ENCODE measurements around the gene GDA.

The GDA gene

DNA sequence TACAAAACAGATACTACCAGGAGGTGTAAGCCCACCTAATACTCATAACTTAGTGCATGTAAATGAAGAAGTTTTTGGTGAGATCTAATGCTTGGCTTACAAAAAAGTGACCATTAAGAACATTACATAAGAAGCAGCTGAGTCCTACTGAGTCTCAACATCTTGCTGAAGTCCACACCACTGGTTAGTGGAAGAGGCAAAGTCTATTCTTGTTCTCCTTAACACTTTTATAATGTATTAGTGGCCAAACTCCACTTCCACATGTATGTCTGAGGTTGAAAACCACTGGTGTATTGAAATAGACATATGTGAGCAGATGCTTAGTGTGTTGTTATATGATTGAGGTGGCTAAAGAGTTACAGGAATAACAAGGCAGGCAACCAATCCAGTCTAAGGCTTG is 18.9 kb upstream of the GDA start:
- DNase-seq, result no peak
- Histone ChIP-seq H3K14ac (ENCODE audit: low read length in 2 of 2) (no peak overlapping the region), H3K4me1 (ENCODE audit: control insufficient read depth, insufficient read depth, low read depth, low read length) (no peaks in the 10 kb centered on the region), H3K79me1 (replicated peaks; ENCODE audit: low read length, poor library complexity, severe bottlenecking) (no peaks in the 10 kb centered on the region), H3K4me2 (ENCODE audit: low read length, poor library complexity, severe bottlenecking) (no peak overlapping the region), H2BK120ac (ENCODE audit: low read depth, low read length) (no peak overlapping the region), H3K4me3 (ENCODE audit: insufficient read depth in 1 of 2, low read depth in 1 of 2, low read length in 2 of 2) (no peak overlapping the region), H3K27me3 (ENCODE audit: control insufficient read depth in 1 of 2, insufficient read depth in 1 of 2, low read length in 2 of 2) (no peaks in the 10 kb centered on the region), H3K23ac (ENCODE audit: low read length in 2 of 2) (no peak overlapping the region), H4K91ac (ENCODE audit: low read length) (no peak overlapping the region), H4K8ac (ENCODE audit: low read length) (no peak overlapping the region), H2AK5ac (ENCODE audit: low read length, severe bottlenecking) (no peak overlapping the region), H2BK15ac (ENCODE audit: low read depth, poor library complexity, severe bottlenecking) (no peak overlapping the region), H3K9ac (ENCODE audit: low read length) (no peak overlapping the region), H3K4ac (ENCODE audit: low read depth in 1 of 2, low read length in 2 of 2) (no peak overlapping the region), H2BK5ac (ENCODE audit: low read depth, low read length, poor library complexity, severe bottlenecking) (no peak overlapping the region), H2AFZ (ENCODE audit: low read depth, low read length) (no peak overlapping the region), H3K36me3 (ENCODE audit: control insufficient read depth in 1 of 2, insufficient read depth in 2 of 2, low read depth in 1 of 2, low read length in 2 of 2) (no peaks in the 10 kb centered on the region), H3K9me3 (ENCODE audit: control insufficient read depth, low read length) (no peaks in the 10 kb centered on the region), H3K27ac (ENCODE audit: low read length, poor library complexity, severe bottlenecking) (no peak overlapping the region), H2BK12ac (ENCODE audit: low read length in 2 of 2) (no peak overlapping the region), H3K18ac (ENCODE audit: low read depth in 1 of 2, low read length in 2 of 2) (no peak overlapping the region)

DNA sequence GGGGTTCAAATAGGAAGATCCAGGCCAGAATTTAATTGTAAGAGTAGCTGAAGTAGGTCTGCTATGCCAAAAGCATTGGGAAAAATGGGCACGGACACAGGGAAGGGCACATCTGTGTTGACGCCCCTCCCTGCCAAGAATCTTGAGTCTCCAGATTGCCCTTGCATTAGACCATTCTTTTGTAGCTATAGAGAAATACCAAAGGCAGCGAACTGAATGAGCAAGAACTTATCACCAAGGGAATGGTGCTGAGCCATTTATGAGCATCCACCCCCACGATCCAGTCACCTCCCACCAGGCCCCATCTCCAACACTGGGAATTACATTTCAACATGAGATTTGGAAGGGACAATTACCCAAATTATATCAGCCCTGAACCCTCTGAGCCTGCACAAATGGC is 18.0 kb upstream of the GDA start:
- Histone ChIP-seq H2BK15ac (ENCODE audit: low read depth, poor library complexity, severe bottlenecking) (no peak overlapping the region), H3K9ac (ENCODE audit: low read length) (no peak overlapping the region), H2AFZ (ENCODE audit: low read depth, low read length) (no peak overlapping the region), H3K14ac (ENCODE audit: low read length in 2 of 2) (no peak overlapping the region), H3K27ac (ENCODE audit: low read length, poor library complexity, severe bottlenecking) (no peak overlapping the region), H4K91ac (ENCODE audit: low read length) (no peak overlapping the region), H3K4me1 (ENCODE audit: control insufficient read depth, insufficient read depth, low read depth, low read length) (no peaks in the 10 kb centered on the region), H4K8ac (ENCODE audit: low read length) (no peak overlapping the region), H3K4me2 (ENCODE audit: low read length, poor library complexity, severe bottlenecking) (no peak overlapping the region), H2BK12ac (ENCODE audit: low read length in 2 of 2) (no peak overlapping the region), H3K4ac (ENCODE audit: low read depth in 1 of 2, low read length in 2 of 2) (no peak overlapping the region), H3K27me3 (ENCODE audit: control insufficient read depth in 1 of 2, insufficient read depth in 1 of 2, low read length in 2 of 2) (no peaks in the 10 kb centered on the region), H2BK5ac (ENCODE audit: low read depth, low read length, poor library complexity, severe bottlenecking) (no peak overlapping the region), H3K23ac (ENCODE audit: low read length in 2 of 2) (no peak overlapping the region), H3K9me3 (ENCODE audit: control insufficient read depth, low read length) (no peaks in the 10 kb centered on the region), H3K4me3 (ENCODE audit: insufficient read depth in 1 of 2, low read depth in 1 of 2, low read length in 2 of 2) (no peak overlapping the region), H2BK120ac (ENCODE audit: low read depth, low read length) (no peak overlapping the region), H3K36me3 (ENCODE audit: control insufficient read depth in 1 of 2, insufficient read depth in 2 of 2, low read depth in 1 of 2, low read length in 2 of 2) (no peaks in the 10 kb centered on the region), H3K79me1 (replicated peaks; ENCODE audit: low read length, poor library complexity, severe bottlenecking) (no peaks in the 10 kb centered on the region), H3K18ac (ENCODE audit: low read depth in 1 of 2, low read length in 2 of 2) (no peak overlapping the region), H2AK5ac (ENCODE audit: low read length, severe bottlenecking) (no peak overlapping the region)
- 66% methylated on average over 4 of the region's 4 CpGs for WGBS
- DNase-seq, result no peak

DNA sequence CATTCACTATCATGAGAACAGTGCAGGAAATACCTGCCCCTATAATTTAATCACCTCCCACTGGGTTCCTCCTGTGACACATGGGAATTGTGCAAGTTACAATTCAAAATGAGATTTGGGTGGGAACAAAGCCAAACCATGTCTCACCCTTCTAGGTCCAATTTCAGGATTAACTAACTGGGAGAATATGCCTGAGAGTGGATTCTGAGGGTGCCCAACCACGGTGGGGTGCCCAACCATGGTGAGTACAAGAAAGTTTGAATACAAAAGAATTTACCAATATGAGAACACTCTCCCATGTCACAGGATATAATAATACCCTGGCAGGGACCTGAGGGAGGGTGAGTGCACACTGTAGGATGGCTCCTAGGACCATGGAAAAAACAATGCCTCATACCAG is 17.2 kb upstream of the GDA start:
- H2BK12ac ChIP-seq (ENCODE audit: low read length in 2 of 2), result no peak overlapping the region
- no peak overlapping the region for H3K23ac ChIP-seq (ENCODE audit: low read length in 2 of 2)
- H3K4me2 ChIP-seq (ENCODE audit: low read length, poor library complexity, severe bottlenecking), result no peak overlapping the region
- H3K4me1 ChIP-seq (ENCODE audit: control insufficient read depth, insufficient read depth, low read depth, low read length), result no peaks in the 10 kb centered on the region
- no peak overlapping the region for H3K4me3 ChIP-seq (ENCODE audit: insufficient read depth in 1 of 2, low read depth in 1 of 2, low read length in 2 of 2)
- H2BK5ac ChIP-seq (ENCODE audit: low read depth, low read length, poor library complexity, severe bottlenecking), result no peak overlapping the region
- H3K9ac ChIP-seq (ENCODE audit: low read length), result no peak overlapping the region
- no peak overlapping the region for H4K91ac ChIP-seq (ENCODE audit: low read length)
- H4K8ac ChIP-seq (ENCODE audit: low read length), result no peak overlapping the region
- no peak overlapping the region for H2BK120ac ChIP-seq (ENCODE audit: low read depth, low read length)
- no peak overlapping the region for H3K14ac ChIP-seq (ENCODE audit: low read length in 2 of 2)
- DNase-seq, result no peak
- no CpG with 5 or more reads among the region's 1 CpG for WGBS
- H3K18ac ChIP-seq (ENCODE audit: low read depth in 1 of 2, low read length in 2 of 2), result no peak overlapping the region
- H3K27ac ChIP-seq (ENCODE audit: low read length, poor library complexity, severe bottlenecking), result no peak overlapping the region
- no peak overlapping the region for H2BK15ac ChIP-seq (ENCODE audit: low read depth, poor library complexity, severe bottlenecking)
- H3K9me3 ChIP-seq (ENCODE audit: control insufficient read depth, low read length), result no peaks in the 10 kb centered on the region
- H3K79me1 ChIP-seq (replicated peaks; ENCODE audit: low read length, poor library complexity, severe bottlenecking), result no peaks in the 10 kb centered on the region
- H2AFZ ChIP-seq (ENCODE audit: low read depth, low read length), result no peak overlapping the region
- H3K36me3 ChIP-seq (ENCODE audit: control insufficient read depth in 1 of 2, insufficient read depth in 2 of 2, low read depth in 1 of 2, low read length in 2 of 2), result no peaks in the 10 kb centered on the region
- no peaks in the 10 kb centered on the region for H3K27me3 ChIP-seq (ENCODE audit: control insufficient read depth in 1 of 2, insufficient read depth in 1 of 2, low read length in 2 of 2)
- H2AK5ac ChIP-seq (ENCODE audit: low read length, severe bottlenecking), result no peak overlapping the region
- no peak overlapping the region for H3K4ac ChIP-seq (ENCODE audit: low read depth in 1 of 2, low read length in 2 of 2)

DNA sequence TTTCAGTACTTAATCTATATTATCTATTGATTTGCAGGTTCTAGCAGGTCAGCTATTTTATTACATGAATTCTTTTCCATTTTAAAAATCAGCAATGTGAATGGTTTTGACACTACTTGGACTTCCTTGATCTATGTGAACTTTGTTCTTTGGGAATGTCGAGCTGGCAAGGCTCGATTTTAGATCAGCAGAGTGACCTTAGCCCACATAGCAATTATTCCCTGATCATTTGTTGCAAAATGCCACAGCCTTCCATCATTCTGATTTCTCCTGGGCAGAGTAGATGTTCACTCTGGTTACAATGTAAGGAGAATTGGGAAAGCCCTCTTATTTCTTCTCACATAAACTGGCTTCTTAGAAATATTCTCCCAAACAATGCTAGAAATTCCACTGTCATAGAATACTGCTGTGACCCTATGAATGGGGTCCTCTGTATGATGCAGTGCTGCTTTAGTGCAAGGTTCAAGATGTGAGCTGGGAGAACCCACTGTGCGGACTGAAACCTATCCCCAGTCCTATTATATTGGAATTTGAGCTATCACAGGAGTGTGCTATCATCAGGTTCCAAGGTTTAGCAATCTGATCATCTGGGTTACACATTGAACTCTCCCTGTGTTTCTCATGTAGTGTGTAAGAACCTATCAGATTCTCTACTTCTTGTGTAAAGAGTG is 15.7 kb upstream of the GDA start:
- H3K23ac ChIP-seq (ENCODE audit: low read length in 2 of 2), result no peak overlapping the region
- no peak overlapping the region for H2BK15ac ChIP-seq (ENCODE audit: low read depth, poor library complexity, severe bottlenecking)
- H3K4me1 ChIP-seq (ENCODE audit: control insufficient read depth, insufficient read depth, low read depth, low read length), result no peaks in the 10 kb centered on the region
- no peak overlapping the region for H4K91ac ChIP-seq (ENCODE audit: low read length)
- H3K27ac ChIP-seq (ENCODE audit: low read length, poor library complexity, severe bottlenecking), result no peak overlapping the region
- H2AFZ ChIP-seq (ENCODE audit: low read depth, low read length), result no peak overlapping the region
- H2BK120ac ChIP-seq (ENCODE audit: low read depth, low read length), result no peak overlapping the region
- H2BK5ac ChIP-seq (ENCODE audit: low read depth, low read length, poor library complexity, severe bottlenecking), result no peak overlapping the region
- no peak overlapping the region for H4K8ac ChIP-seq (ENCODE audit: low read length)
- H3K4ac ChIP-seq (ENCODE audit: low read depth in 1 of 2, low read length in 2 of 2), result no peak overlapping the region
- no peak overlapping the region for H2AK5ac ChIP-seq (ENCODE audit: low read length, severe bottlenecking)
- no peak overlapping the region for H3K4me2 ChIP-seq (ENCODE audit: low read length, poor library complexity, severe bottlenecking)
- H3K4me3 ChIP-seq (ENCODE audit: insufficient read depth in 1 of 2, low read depth in 1 of 2, low read length in 2 of 2), result no peak overlapping the region
- H2BK12ac ChIP-seq (ENCODE audit: low read length in 2 of 2), result no peak overlapping the region
- H3K14ac ChIP-seq (ENCODE audit: low read length in 2 of 2), result no peak overlapping the region
- 46% methylated on average over 3 of the region's 3 CpGs for WGBS
- H3K18ac ChIP-seq (ENCODE audit: low read depth in 1 of 2, low read length in 2 of 2), result no peak overlapping the region
- no peak overlapping the region for H3K9ac ChIP-seq (ENCODE audit: low read length)
- H3K36me3 ChIP-seq (ENCODE audit: control insufficient read depth in 1 of 2, insufficient read depth in 2 of 2, low read depth in 1 of 2, low read length in 2 of 2), result no peaks in the 10 kb centered on the region
- H3K79me1 ChIP-seq (replicated peaks; ENCODE audit: low read length, poor library complexity, severe bottlenecking), result no peaks in the 10 kb centered on the region
- no peak for DNase-seq
- H3K27me3 ChIP-seq (ENCODE audit: control insufficient read depth in 1 of 2, insufficient read depth in 1 of 2, low read length in 2 of 2), result no peaks in the 10 kb centered on the region
- H3K9me3 ChIP-seq (ENCODE audit: control insufficient read depth, low read length), result no peaks in the 10 kb centered on the region
